ENCODE results near the gene CD40.

GRCh38 chr20:46175127-46175494, 57.0 kb downstream of the CD40 start:
- TF ChIP-seq CTCF (IDR thresholded peaks at IDR 0.05), result no peak
- TF ChIP-seq POLR2AphosphoS5 (IDR thresholded peaks at IDR 0.05), result no peak
- no peak for TF ChIP-seq POLR2A (IDR thresholded peaks at IDR 0.05)

All from upper lobe of left lung (tissue), 4 donors.